Breast epithelium (tissue), 4 donors: Measurements from ENCODE around the gene P2RY13. TPM values are rescaled to one million over a fixed set of nuclear protein-coding genes. Genes with fewer than 3 reads are reported as not detected.
A peak's percentile ranks its signal among the peaks of the same experiment; 100 is the strongest.

Experiments
- DNase-seq, 2 donors: peaks; one replicate each; pipeline ENCODE4 v3.0.0-alpha.2; 2019; ENCODE audit warnings: low spot score in 2 of 2
- H3K27ac ChIP-seq, 2 donors: fragments of 200-600 bp; sonication (generic) in 1 of 2; one replicate each; pipeline ENCODE4 v1.5.1; 2016 to 2019; ENCODE audit warnings: mild to moderate bottlenecking in 1 of 2
- H3K27me3 ChIP-seq, 2 donors: fragments of 200-600 bp; sonication (generic) in 1 of 2; one replicate each; pipeline versions ENCODE4 v1.5.1 to v1.6.0; 2017 to 2019; ENCODE audit warnings: control low read depth in 1 of 2, mild to moderate bottlenecking in 1 of 2
- H3K36me3 ChIP-seq: fragments of 200-600 bp; one replicate; pipeline ENCODE4 v1.5.1; 2019
- H3K4me1 ChIP-seq, 2 donors: fragments of 200-600 bp; sonication (generic); one replicate each; pipeline ENCODE4 v1.5.1; 2016 to 2019; ENCODE audit warnings: control low read depth in 1 of 2
- H3K4me3 ChIP-seq, 3 donors: fragments of 200-600 bp; sonication (generic); 1 replicate in 2 of 3; 2 replicates in 1 of 3; pipeline ENCODE4 v1.5.1; 2016 to 2019; ENCODE audit warnings: mild to moderate bottlenecking in 3 of 3, moderate library complexity in 2 of 3
- H3K9me3 ChIP-seq, 2 donors: fragments of 200-600 bp; sonication (generic) in 1 of 2; one replicate each; pipeline ENCODE4 v1.5.1; 2016 to 2019; ENCODE audit warnings: control low read depth in 1 of 2
- CTCF ChIP-seq, 3 donors: fragments of 450-650 bp; IDR thresholded peaks; one replicate each; pipeline ENCODE4 v1.5.1; 2016 to 2017; ENCODE audit warnings: antibody characterized with exemption in 3 of 3, mild to moderate bottlenecking in 3 of 3, moderate library complexity in 3 of 3
- POLR2A ChIP-seq: fragments of 450-650 bp; IDR thresholded peaks from one replicate; pipeline ENCODE4 v1.6.1; 2016; ENCODE audit warnings: antibody characterized with exemption, mild to moderate bottlenecking, moderate library complexity
- POLR2AphosphoS5 ChIP-seq, 3 donors: sonication (generic); formaldehyde crosslinking; IDR thresholded peaks; one replicate each; pipeline ENCODE4 v1.6.1; 2017; ENCODE audit warnings: antibody characterized with exemption in 3 of 3
- intact Hi-C: fragments of 100-400 bp; cut with DNase I; formaldehyde crosslinking; loops from one replicate; pipeline ENCODE4 v1.15.1; 2023; ENCODE audit warnings: low total_unique reads
- total RNA-seq, 3 donors: library from RNA; depleted of rRNA; stranded (reverse); fragments of >200 nt; gene quantifications; one replicate each; pipeline ENCODE4 v1.1.0, GENCODE V29; 2016

P2RY13 gene
- total RNA-seq, result 1 to 10 TPM in 2 of 3 donors, under 1 TPM in 1; 0.98 to 6.9 (median 2.5) TPM

- no peak for TF ChIP-seq POLR2A
- no peak for TF ChIP-seq POLR2AphosphoS5 (IDR thresholded peaks at IDR 0.05)
- no peak for TF ChIP-seq CTCF (IDR thresholded peaks at IDR 0.05)
- Histone ChIP-seq H3K27me3 (no peaks in the 10 kb centered on the region), H3K27ac (peak within 1 kb of the TSS; percentile 16 to 27), H3K9me3 (no peaks in the 10 kb centered on the region), H3K36me3 (no peaks in the 10 kb centered on the region), H3K4me3 (peak within 1 kb of the TSS; percentile 19 to 39 (median 34)), H3K4me1 (no peaks in the 10 kb centered on the region)
- DNase-seq, result no peak
- intact Hi-C loops, result loop anchor here (10.0 kb wide), 1 partner anchor 1155 kb away; no protein-coding TSS in a partner anchor
These were observed at the start of gene P2RY13 for GRCh38 chr3:151329363-151329762. TSS of gene P2RY13 (minus strand) at chr3:151329549. CDS start at chr3:151329528, 21 bp downstream.

GRCh38 chr3:151377768-151378385 is 48.5 kb upstream of the P2RY13 start:
- H3K4me3 ChIP-seq, result no peak overlapping the region
- H3K36me3 ChIP-seq, result no peaks in the 10 kb centered on the region
- H3K27ac ChIP-seq, result no peak overlapping the region
- H3K27me3 ChIP-seq, result no peaks in the 10 kb centered on the region
- H3K9me3 ChIP-seq, result no peaks in the 10 kb centered on the region
- TF ChIP-seq POLR2AphosphoS5 (IDR thresholded peaks at IDR 0.05) (no peak), POLR2A (no peak), CTCF (IDR thresholded peaks at IDR 0.05) (no peak)
- H3K4me1 ChIP-seq, result no peaks in the 10 kb centered on the region
- DNase-seq, result no peak
- intact Hi-C loops, result no loop called here

- no peaks in the 10 kb centered on the region for H3K36me3 ChIP-seq
- no peak for DNase-seq
- intact Hi-C loops, result no loop called here
- no peak for TF ChIP-seq POLR2AphosphoS5 (IDR thresholded peaks at IDR 0.05)
- no peak for TF ChIP-seq POLR2A
- no peak for TF ChIP-seq CTCF (IDR thresholded peaks at IDR 0.05)
- no peak overlapping the region for H3K27ac ChIP-seq
- no peaks in the 10 kb centered on the region for H3K4me1 ChIP-seq
- no peaks in the 10 kb centered on the region for H3K27me3 ChIP-seq
- H3K4me3 ChIP-seq, result no peak overlapping the region
- H3K9me3 ChIP-seq, result no peaks in the 10 kb centered on the region
These were observed 42.9 kb upstream of the P2RY13 start for GRCh38 chr3:151372063-151372820.

- Histone ChIP-seq H3K36me3 (no peaks in the 10 kb centered on the region), H3K27ac (no peak overlapping the region), H3K9me3 (no peaks in the 10 kb centered on the region), H3K4me3 (no peak overlapping the region), H3K27me3 (no peaks in the 10 kb centered on the region), H3K4me1 (no peaks in the 10 kb centered on the region)
- TF ChIP-seq POLR2A (no peak), CTCF (IDR thresholded peaks at IDR 0.05) (no peak), POLR2AphosphoS5 (IDR thresholded peaks at IDR 0.05) (no peak)
- no peak for DNase-seq
- intact Hi-C loops, result no loop called here
These were observed 42.2 kb upstream of the P2RY13 start for GRCh38 chr3:151371526-151371925.

- TF ChIP-seq POLR2A (no peak), CTCF (IDR thresholded peaks at IDR 0.05) (no peak), POLR2AphosphoS5 (IDR thresholded peaks at IDR 0.05) (no peak)
- no peak for DNase-seq
- no peaks in the 10 kb centered on the region for H3K27me3 ChIP-seq
- H3K4me3 ChIP-seq, result no peak overlapping the region
- H3K4me1 ChIP-seq, result no peaks in the 10 kb centered on the region
- no peaks in the 10 kb centered on the region for H3K36me3 ChIP-seq
- H3K9me3 ChIP-seq, result no peaks in the 10 kb centered on the region
- intact Hi-C loops, result no loop called here
- no peak overlapping the region for H3K27ac ChIP-seq
These were observed 38.1 kb upstream of the P2RY13 start for GRCh38 chr3:151367448-151367847.
